ENCODE data around the gene TRMT11. TPM values are rescaled to one million over a fixed set of nuclear protein-coding genes. Genes with fewer than 3 reads are reported as not detected.

The TRMT11 gene
- total RNA-seq, 1 donor, result 49.2 TPM

DNA sequence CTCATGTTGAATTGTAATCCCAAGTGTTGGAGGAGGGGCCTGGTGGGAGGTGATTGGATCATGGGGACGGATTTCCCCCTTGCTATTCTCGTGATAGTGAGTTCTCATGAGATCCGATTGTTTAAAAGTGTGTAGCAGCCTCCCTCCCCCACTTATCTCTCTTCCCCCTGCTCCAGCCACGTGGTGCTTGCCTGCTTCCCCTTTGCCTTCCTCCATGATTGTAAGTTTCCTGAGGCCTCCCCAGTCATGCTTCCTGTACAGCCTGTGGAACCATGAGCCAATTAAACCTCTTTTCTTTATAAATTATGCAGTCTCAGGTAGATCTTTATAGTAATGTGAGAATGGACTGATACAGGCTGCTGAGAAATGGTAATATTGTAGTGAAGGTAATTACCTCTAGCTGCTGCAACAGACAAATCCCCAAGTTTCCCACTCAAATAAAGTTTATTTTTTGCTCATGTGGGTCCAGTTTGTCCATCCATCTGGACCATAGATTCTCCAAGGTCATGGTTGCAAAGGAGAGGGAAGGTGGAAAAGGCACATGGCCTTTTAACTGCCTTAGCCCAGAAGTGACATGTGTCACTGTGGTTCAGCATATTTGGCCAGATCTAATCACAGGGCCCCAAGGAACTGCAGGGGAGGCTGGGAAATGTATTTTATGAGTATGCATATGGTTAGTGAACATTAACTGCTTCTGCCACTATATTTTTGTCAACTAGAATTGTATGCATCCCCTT lies 89.2 kb downstream of the TRMT11 start:
- TF ChIP-seq, protein P1, sequence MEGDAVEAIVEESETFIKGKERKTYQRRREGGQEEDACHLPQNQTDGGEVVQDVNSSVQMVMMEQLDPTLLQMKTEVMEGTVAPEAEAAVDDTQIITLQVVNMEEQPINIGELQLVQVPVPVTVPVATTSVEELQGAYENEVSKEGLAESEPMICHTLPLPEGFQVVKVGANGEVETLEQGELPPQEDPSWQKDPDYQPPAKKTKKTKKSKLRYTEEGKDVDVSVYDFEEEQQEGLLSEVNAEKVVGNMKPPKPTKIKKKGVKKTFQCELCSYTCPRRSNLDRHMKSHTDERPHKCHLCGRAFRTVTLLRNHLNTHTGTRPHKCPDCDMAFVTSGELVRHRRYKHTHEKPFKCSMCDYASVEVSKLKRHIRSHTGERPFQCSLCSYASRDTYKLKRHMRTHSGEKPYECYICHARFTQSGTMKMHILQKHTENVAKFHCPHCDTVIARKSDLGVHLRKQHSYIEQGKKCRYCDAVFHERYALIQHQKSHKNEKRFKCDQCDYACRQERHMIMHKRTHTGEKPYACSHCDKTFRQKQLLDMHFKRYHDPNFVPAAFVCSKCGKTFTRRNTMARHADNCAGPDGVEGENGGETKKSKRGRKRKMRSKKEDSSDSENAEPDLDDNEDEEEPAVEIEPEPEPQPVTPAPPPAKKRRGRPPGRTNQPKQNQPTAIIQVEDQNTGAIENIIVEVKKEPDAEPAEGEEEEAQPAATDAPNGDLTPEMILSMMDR (IDR thresholded peaks at IDR 0.05; ENCODE audit: insufficient read depth, low read depth, low read length), result no peak
- no peak overlapping the region for H3K4me3 ChIP-seq (ENCODE audit: low read depth, low read length)
- no peak for DNase-seq (ENCODE audit: low read depth)

DNA sequence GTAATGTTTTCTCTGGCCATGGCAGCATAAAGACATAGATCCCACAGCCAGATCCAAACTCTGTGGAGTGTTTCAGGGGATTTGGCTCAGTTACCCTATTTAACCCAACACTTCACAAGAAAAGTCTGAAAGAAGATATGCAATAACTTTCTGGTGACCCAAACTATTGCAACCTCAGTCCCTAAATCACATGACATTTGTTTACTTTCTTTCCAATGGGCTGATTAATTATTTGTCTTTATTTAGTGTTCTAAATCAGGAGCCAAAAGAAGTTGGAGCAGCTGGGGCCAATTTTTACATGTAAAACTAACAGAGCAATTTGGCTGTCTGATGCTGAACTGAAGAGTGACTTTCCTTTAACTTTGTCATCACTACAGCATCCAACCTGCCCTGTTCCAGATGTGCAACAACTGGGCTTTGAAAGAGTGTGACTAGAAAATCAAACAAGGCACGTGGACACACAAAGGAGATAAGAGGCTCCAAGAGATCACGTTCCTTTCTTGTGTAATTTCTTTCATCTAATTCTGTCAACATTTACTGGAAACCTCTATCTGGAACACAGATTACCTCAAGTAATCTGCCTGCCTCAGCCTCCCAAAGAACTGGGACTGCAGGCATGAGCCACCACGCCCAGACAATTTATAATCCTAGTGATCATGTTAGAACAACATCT lies 90.8 kb downstream of the TRMT11 start:
- peak; percentile 70 for DNase-seq (ENCODE audit: low read depth)
- TF ChIP-seq, protein P1 (IDR thresholded peaks at IDR 0.05; ENCODE audit: insufficient read depth, low read depth, low read length), result no peak

DNA sequence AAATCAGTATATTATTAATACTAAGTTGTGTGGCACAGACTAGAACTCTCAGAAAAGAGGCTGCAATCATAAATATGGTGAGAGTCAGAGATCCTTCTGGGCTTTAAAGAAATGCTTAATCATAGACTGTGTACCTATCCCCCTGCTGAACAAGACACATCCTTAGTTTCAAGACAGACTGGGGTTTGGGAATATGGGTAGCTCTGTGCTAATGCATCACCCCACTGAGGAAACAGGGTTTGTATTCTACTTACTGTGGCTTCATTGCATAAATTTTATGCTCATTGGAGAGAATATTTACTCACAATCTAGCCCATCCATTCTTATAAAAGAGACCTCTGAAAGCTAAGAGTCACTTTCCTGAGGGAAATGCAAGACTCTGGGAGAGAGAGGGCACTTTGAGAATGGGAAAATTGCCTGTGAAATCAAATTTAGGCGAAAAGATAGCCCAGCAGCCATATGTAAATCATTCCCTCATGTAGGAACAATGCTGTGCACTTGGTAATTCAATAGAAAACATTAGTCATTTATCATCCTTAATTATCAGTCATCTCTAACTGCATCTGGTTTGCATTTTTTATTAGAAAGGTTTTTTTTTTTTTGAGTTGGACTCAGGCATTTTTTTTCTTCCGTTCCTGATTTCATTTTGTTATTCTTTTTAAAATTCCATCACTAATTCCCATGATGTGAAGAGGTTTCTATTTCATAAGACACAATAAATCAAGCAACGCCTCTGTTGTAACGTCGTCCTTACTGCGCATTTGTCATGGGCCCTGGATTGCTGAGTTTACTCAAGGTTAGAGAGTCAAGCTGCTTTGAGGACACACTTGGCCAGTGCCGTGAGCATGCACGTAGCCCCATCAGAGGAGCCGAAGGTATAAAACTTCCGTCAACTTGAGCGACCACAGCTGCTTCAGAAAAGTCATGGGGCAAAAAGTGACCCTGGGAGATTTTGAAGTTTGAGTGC lies 91.8 kb downstream of the TRMT11 start:
- DNase-seq (ENCODE audit: low read depth), result peak; percentile 98
- H3K4me3 ChIP-seq (ENCODE audit: low read depth, low read length), result no peak overlapping the region
- TF ChIP-seq, protein P1 (IDR thresholded peaks at IDR 0.05; ENCODE audit: insufficient read depth, low read depth, low read length), result no peak

More for the DNA sequence above, 90.8 kb downstream of the TRMT11 start:
- H3K4me3 ChIP-seq (ENCODE audit: low read depth, low read length), result no peak overlapping the region

DNA sequence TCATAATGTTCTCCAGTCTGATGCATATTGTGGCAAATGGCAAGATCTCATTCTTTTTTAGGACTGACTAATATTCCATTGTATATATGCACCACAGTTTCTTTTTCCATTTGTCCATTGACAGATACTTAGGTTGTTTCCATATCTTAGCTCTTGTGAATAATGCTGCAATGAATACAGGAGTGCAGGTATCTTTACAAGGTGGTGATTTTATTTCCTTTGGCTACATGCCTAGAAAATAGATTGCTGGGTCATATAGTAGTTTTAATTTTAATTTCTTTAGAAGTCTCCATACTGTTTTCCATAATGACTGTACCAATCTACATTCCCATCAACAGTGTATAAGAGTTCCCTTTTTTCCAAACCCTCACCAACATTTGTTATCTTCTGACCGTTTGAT lies 97.5 kb downstream of the TRMT11 start:
- no peak for DNase-seq (ENCODE audit: low read depth)
- no peak overlapping the region for H3K4me3 ChIP-seq (ENCODE audit: low read depth, low read length)
- TF ChIP-seq, protein P1 (IDR thresholded peaks at IDR 0.05; ENCODE audit: insufficient read depth, low read depth, low read length), result no peak

DNA sequence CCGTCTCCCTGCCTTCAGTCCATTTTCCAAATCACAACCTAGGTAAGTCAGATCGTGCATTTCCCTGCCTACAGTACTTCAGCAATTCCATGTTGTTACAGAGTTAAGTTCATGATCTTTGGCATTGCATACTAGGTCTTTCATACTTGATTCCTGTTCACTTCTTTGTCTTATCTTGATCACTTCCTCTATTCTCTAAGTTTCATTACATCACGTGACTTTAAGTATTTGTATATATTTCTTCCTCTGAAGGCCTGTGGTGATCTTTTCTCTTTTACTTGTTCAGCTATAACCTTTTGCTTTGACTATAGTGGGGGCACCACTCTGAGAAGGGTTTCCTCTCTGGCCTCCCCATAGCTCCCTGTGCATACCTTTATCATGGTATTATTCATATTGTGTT lies 100.2 kb downstream of the TRMT11 start:
- TF ChIP-seq, protein P1 (IDR thresholded peaks at IDR 0.05; ENCODE audit: insufficient read depth, low read depth, low read length), result no peak
- H3K4me3 ChIP-seq (ENCODE audit: low read depth, low read length), result no peak overlapping the region
- DNase-seq (ENCODE audit: low read depth), result no peak

Small RNAs within 50 kb of the gene (small RNA-seq; reads per million reads assigned to genes)
- not detected for gene RNA5SP216

Other genes starting within 250 kb of the TRMT11 start
- 0.32 TPM in 1 of 2 replicates, not detected in the other for gene HEY2, start 236.9 kb upstream of the TRMT11 start, total RNA-seq
- gene NCOA7, start 195.6 kb upstream of the TRMT11 start, total RNA-seq, result 21.6 and 52.7 TPM in 2 replicates
- gene HINT3, start 29.8 kb upstream of the TRMT11 start, total RNA-seq, result 14.5 and 23.3 TPM in 2 replicates